Measurements from ENCODE around the gene DRC7. TPM values are rescaled to one million over a fixed set of nuclear protein-coding genes. Genes with fewer than 3 reads are reported as not detected.

The DRC7 gene
- total and polyA plus RNA-seq, 9 of the 15 experiments (the other 6 are each of a cell fraction or from before 2014, with no cell fraction given), result 0.04 to 0.33 (median 0.12) TPM; not detected in 3

DNA sequence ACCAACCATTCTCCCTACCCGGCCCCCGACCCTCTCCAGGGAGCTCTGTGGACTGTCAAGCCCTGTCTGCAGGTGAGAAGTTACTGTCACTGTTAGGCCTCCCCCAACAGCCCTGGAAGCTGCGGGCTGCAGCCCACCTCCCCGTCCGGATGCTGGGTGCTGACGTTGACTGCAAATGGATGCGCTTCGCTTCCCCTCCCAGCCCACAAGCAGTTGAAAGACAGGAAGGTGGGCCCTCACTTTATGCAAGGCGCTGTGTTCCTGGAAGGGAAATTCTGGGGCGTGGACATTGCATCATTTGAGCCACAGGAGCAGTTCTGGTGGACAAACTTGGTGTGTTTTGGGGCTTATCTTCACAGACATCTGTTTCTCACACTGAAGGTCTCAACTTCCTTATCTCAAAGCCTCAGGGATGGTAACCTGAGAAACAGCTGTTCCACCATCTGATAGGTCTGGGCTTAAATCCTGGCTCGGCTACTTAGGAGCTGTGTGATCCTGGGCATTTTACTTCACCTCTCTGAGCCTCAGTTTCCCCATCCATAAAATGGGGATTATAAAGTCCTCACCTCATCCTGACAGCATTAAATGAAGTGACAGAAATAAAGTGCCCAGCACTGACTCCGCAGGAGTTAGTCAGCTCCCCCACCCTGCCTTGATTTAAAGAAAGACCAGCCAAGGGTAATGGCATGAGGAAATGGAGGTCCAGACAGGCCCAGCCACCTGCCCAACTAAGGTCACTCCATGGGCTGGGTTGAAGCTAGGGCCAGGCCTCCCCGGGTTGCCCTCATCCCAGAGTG lies 4.6 kb upstream of the DRC7 start (continued):
- TF ChIP-seq, protein P1, sequence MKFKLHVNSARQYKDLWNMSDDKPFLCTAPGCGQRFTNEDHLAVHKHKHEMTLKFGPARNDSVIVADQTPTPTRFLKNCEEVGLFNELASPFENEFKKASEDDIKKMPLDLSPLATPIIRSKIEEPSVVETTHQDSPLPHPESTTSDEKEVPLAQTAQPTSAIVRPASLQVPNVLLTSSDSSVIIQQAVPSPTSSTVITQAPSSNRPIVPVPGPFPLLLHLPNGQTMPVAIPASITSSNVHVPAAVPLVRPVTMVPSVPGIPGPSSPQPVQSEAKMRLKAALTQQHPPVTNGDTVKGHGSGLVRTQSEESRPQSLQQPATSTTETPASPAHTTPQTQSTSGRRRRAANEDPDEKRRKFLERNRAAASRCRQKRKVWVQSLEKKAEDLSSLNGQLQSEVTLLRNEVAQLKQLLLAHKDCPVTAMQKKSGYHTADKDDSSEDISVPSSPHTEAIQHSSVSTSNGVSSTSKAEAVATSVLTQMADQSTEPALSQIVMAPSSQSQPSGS (CRISPR knock-in tag; IDR thresholded peaks at IDR 0.05), result no peak
- TF ChIP-seq PHB (CRISPR knock-in tag; IDR thresholded peaks at IDR 0.05) (peak; percentile 68; the same call in 1 of the 2 replicates), MAFF (IDR thresholded peaks at IDR 0.05; ENCODE audit: low read length) (no peak), ELF1 (tag; IDR thresholded peaks at IDR 0.05) (peak; percentile 72; the same call in 1 of the 2 replicates), ZNF175 (CRISPR knock-in tag; IDR thresholded peaks at IDR 0.05; ENCODE audit: low read depth) (peak; percentile 98), ZSCAN29 (IDR thresholded peaks at IDR 0.05) (no peak; the same call in 1 of the 2 replicates), KAT8 (IDR thresholded peaks at IDR 0.05; ENCODE audit: low read depth) (no peak), TSC22D4 (tag; IDR thresholded peaks at IDR 0.05) (no peak), U2AF1 (optimal IDR thresholded peaks at IDR 0.05; ENCODE audit: low read depth, low read length) (no peak), CBFA2T2 (conservative IDR thresholded peaks at IDR 0.05) (peak; percentile 100), DMBX1 (CRISPR knock-in tag; IDR thresholded peaks at IDR 0.05; ENCODE audit: borderline replicate concordance) (peak; percentile 97), TCF3 (CRISPR knock-in tag; IDR thresholded peaks at IDR 0.05) (peak; percentile 100)
- TF ChIP-seq, protein P2, sequence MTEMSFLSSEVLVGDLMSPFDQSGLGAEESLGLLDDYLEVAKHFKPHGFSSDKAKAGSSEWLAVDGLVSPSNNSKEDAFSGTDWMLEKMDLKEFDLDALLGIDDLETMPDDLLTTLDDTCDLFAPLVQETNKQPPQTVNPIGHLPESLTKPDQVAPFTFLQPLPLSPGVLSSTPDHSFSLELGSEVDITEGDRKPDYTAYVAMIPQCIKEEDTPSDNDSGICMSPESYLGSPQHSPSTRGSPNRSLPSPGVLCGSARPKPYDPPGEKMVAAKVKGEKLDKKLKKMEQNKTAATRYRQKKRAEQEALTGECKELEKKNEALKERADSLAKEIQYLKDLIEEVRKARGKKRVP (CRISPR knock-in tag; IDR thresholded peaks at IDR 0.05), result peak; percentile 97
- TF ChIP-seq, protein P3, sequence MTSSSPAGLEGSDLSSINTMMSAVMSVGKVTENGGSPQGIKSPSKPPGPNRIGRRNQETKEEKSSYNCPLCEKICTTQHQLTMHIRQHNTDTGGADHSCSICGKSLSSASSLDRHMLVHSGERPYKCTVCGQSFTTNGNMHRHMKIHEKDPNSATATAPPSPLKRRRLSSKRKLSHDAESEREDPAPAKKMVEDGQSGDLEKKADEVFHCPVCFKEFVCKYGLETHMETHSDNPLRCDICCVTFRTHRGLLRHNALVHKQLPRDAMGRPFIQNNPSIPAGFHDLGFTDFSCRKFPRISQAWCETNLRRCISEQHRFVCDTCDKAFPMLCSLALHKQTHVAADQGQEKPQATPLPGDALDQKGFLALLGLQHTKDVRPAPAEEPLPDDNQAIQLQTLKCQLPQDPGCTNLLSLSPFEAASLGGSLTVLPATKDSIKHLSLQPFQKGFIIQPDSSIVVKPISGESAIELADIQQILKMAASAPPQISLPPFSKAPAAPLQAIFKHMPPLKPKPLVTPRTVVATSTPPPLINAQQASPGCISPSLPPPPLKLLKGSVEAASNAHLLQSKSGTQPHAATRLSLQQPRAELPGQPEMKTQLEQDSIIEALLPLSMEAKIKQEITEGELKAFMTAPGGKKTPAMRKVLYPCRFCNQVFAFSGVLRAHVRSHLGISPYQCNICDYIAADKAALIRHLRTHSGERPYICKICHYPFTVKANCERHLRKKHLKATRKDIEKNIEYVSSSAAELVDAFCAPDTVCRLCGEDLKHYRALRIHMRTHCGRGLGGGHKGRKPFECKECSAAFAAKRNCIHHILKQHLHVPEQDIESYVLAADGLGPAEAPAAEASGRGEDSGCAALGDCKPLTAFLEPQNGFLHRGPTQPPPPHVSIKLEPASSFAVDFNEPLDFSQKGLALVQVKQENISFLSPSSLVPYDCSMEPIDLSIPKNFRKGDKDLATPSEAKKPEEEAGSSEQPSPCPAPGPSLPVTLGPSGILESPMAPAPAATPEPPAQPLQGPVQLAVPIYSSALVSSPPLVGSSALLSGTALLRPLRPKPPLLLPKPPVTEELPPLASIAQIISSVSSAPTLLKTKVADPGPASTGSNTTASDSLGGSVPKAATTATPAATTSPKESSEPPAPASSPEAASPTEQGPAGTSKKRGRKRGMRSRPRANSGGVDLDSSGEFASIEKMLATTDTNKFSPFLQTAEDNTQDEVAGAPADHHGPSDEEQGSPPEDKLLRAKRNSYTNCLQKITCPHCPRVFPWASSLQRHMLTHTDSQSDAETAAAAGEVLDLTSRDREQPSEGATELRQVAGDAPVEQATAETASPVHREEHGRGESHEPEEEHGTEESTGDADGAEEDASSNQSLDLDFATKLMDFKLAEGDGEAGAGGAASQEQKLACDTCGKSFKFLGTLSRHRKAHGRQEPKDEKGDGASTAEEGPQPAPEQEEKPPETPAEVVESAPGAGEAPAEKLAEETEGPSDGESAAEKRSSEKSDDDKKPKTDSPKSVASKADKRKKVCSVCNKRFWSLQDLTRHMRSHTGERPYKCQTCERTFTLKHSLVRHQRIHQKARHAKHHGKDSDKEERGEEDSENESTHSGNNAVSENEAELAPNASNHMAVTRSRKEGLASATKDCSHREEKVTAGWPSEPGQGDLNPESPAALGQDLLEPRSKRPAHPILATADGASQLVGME (CRISPR knock-in tag; IDR thresholded peaks at IDR 0.05), result no peak; the same call in 1 of the 2 replicates
- TF ChIP-seq, protein P4, sequence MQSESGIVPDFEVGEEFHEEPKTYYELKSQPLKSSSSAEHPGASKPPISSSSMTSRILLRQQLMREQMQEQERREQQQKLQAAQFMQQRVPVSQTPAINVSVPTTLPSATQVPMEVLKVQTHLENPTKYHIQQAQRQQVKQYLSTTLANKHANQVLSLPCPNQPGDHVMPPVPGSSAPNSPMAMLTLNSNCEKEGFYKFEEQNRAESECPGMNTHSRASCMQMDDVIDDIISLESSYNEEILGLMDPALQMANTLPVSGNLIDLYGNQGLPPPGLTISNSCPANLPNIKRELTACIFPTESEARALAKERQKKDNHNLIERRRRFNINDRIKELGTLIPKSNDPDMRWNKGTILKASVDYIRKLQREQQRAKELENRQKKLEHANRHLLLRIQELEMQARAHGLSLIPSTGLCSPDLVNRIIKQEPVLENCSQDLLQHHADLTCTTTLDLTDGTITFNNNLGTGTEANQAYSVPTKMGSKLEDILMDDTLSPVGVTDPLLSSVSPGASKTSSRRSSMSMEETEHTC (IDR thresholded peaks at IDR 0.05), result peak; percentile 66; the same call in 1 of the 2 replicates
- TF ChIP-seq, protein P5, sequence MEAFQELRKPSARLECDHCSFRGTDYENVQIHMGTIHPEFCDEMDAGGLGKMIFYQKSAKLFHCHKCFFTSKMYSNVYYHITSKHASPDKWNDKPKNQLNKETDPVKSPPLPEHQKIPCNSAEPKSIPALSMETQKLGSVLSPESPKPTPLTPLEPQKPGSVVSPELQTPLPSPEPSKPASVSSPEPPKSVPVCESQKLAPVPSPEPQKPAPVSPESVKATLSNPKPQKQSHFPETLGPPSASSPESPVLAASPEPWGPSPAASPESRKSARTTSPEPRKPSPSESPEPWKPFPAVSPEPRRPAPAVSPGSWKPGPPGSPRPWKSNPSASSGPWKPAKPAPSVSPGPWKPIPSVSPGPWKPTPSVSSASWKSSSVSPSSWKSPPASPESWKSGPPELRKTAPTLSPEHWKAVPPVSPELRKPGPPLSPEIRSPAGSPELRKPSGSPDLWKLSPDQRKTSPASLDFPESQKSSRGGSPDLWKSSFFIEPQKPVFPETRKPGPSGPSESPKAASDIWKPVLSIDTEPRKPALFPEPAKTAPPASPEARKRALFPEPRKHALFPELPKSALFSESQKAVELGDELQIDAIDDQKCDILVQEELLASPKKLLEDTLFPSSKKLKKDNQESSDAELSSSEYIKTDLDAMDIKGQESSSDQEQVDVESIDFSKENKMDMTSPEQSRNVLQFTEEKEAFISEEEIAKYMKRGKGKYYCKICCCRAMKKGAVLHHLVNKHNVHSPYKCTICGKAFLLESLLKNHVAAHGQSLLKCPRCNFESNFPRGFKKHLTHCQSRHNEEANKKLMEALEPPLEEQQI (IDR thresholded peaks at IDR 0.05), result peak; percentile 95
